ENCODE measurements around the gene NTM. TPM values are rescaled to one million over a fixed set of nuclear protein-coding genes. Genes with fewer than 3 reads are reported as not detected.

NTM gene
- total RNA-seq, 1 donor from 2014 or later, result 10.8 TPM

DNA sequence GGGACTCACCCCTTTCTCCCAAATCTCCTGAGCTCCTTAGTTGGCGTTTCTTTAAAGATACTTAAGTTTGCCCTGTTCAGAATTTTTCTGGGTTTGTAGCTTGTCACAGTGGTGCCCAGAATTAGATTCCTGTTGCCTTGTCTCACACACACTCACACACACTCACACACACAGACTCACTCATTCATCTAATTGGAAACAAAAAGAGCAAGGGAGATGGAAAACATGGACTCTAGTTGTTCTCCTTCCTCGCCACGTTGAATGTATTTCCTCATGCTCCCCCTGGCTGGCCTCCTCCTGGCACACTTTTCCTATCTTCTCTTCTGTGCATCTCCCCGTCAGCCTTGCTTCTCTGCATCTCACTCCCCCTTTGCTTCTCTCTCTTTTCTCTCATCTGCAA is 752.3 kb downstream of the NTM start:
- DNase-seq, result no peak

DNA sequence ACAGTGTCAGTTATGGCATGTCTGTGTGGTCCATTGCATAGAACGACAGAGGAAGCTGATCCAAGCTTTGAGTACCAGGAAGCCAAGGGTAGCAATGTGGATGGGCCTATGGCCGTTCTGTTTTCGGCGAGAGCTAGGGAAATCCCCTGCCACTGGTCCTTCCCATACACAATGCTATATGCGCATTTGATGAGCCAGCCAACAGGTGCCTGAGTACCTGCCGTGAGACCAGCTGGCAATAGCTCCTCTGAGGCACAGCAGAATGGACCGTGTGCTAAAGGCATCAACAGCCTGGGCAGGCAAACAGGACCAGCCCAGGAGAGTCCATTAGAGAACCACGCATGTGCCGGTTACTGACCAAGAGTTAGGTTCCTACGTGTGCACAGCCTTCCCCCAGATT is 753.0 kb downstream of the NTM start:
- DNase-seq, result no peak

GRCh38 chr11:132123854-132124835 is 753.7 kb downstream of the NTM start:
- no peak for DNase-seq

GRCh38 chr11:132125988-132126871 is 755.8 kb downstream of the NTM start:
- DNase-seq, result peak; percentile 62

- peak; percentile 89 for DNase-seq
Observed at GRCh38 chr11:132126973-132127899, 756.8 kb downstream of the NTM start.

DNA sequence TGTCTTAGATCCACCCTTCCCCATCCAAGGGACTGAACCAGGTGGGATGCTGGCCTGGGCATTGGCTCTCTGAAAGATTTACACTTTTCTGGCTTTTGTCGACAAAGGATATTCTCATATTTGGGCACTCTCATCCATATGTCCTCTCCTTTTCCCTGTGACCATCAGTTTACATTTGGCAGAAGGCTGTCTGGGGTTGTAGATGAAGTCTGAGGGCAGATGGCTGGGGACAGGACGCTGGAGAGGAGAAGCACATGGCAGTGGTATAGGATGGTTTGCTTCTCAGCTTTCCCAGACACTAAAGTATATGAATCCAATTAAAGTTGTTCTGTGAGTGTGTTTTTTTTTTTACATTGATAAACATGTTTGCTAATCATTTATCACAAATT is 757.5 kb downstream of the NTM start:
- no peak for DNase-seq

- DNase-seq, result no peak
Observed at GRCh38 chr11:132131047-132131446, 760.6 kb downstream of the NTM start.

DNA sequence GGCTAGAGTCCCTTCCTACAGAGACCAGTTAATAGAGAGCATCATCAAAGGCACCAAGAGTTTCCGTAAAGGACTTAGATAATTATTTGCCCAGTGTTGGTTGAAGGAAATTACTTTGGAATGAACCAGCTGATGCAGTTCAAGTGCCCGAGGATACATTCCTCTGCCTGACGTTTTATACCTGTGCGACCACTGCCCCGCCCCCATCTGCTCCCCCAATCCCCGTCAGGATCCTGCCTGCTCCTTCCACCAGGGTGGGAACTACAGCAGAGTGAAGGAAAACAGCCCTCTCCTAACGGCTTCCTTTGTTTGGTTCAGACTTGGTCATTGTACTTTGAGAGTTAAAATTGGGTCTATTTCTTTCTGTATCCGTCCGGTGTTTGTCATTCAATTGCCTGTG is 761.5 kb downstream of the NTM start:
- no peak for DNase-seq

- DNase-seq, result no peak
Observed at GRCh38 chr11:132134322-132134721, 763.9 kb downstream of the NTM start.

DNA sequence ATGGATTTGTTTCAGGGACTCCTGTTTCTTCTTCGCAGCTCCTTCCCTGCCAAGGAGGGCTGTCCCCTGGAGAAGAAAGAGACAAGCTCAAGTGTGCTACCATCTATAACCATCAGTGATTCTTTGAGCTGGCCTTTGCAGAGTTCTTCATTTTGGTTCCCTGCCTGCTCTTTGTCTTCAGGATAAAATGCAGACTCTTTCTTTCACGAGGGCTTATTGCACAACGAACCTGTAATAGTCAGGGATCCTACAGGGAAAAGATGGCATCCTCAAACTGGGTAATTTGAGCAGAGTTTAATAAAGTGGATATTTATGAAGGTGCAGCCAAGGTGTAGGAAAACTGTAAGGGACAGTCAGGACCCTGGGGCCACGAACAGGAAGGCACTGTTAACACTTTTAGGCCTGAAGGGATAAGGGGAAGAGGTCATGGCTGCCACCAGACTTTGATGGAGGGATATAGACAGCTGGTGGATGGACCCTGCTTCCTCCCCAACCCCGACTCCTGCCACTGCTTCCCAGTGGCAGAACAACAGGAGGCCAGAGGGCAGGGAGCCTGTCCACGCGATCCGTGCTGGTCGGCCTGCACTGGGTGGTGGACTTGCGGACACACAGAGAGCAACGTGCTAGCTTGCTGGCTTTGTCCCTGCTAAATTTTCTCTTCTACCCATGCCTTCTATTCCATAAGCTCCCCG is 767.0 kb downstream of the NTM start:
- DNase-seq, result no peak

- DNase-seq, result no peak
Observed at GRCh38 chr11:132137981-132138313, 767.5 kb downstream of the NTM start.

DNA sequence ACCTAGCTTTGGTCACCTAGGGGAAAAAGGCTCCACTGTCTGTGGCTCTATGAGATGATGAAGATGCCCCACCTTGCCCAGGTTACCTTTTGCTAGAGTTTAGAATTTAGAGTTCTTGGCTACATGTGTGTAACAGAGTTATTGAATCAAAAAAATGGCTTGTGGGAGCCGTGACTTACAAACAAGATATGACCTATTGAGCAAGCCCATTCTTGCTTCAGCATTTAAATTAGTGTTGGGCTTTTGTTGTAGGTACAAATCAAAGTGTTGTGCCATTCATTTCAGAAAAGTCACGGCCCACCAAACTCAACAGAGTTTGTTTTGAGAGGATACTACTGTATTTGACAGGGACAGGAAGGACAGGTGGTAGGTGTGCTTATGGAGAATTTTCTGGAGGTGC is 768.8 kb downstream of the NTM start:
- DNase-seq, result no peak

DNA sequence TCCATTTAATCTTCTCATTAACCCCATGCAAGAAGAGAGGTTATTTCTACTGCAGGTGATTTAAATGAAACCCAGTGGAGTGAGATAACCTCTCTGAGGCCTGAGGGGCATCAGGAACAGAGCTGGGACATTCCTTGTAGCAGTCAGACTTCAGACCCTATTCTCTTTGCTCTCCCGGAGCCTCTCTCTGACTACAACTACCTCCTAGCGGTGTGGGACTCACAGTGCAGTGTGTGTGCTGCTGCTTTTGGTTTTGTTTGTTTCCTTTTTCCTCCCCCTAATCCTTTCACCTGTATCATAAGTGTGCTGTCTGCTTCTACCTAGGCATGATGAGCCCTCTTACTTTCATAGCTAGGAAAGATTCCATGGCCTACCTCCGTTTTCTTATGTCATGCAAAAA is 769.6 kb downstream of the NTM start:
- no peak for DNase-seq

DNA sequence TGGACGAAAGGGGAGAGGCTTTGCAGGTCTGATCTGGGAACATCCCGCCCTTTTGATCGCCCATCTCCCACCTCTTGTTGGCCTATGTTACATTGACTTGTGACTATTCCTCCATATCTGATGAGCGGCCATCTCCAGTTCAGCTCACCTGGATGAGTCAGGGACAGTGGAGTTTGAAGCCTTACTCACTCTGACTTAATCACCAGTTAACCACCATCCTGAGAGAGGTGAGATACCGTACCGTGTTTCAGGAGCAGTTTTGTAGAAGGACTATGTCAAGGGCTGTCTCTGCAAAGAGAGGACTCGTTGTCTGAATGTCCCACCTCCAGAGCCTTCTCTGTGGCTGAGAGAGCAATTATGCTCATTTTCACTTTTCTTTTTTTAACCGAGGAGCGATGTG is 771.7 kb downstream of the NTM start:
- no peak for DNase-seq

GRCh38 chr11:132142554-132142953 is 772.1 kb downstream of the NTM start:
- DNase-seq, result no peak

GRCh38 chr11:132147464-132147863 is 777.0 kb downstream of the NTM start:
- no peak for DNase-seq

DNA sequence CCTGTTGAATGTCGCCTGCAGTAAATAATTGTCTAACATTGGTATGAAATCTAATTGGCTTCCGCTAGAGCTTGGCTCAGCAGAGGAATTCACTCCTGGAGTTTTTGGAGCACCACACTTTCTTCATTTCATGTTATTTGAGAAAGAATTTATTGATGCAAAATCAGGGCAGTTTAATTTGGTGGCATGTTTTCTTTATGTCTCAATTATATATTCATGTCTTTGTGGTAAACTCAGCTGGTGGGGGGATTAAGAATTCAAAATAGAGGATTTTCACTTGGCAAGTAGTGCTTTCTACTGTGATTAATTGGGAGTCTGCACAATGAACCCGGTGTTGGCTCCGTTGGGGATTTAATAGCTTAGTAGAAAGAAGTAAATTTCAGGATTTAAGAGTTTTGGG is 784.4 kb downstream of the NTM start:
- DNase-seq, result no peak

GRCh38 chr11:132158091-132158490 is 787.7 kb downstream of the NTM start:
- no peak for DNase-seq

- no peak for DNase-seq
Observed at GRCh38 chr11:132158696-132159095, 788.3 kb downstream of the NTM start.

- DNase-seq, result no peak
Observed at GRCh38 chr11:132161403-132162078, 791.1 kb downstream of the NTM start.

Data from skin of body (tissue), 2 donors.